GM13977 (cell line): Measurements from ENCODE around the gene ZMYM3.
"Not testable (repeated sequence)": the region's sequence is repeated elsewhere in the genome, so short reads cannot be mapped to it uniquely, and the experiment has no call there.

Experiments
- DNase-seq: peaks from one replicate; pipeline ENCODE4 v3.0.0; 2012; ENCODE audit warnings: low spot score
- CTCF ChIP-seq: IDR thresholded peaks from 2 replicates; pipeline ENCODE4 v1.5.1; 2012; ENCODE audit warnings: mild to moderate bottlenecking, control low read depth; ENCODE audit not compliant: insufficient read depth; ENCODE audit errors: extremely low read depth, missing control alignments
- in situ Hi-C: fragments of 300-500 bp; cut with MboI; formaldehyde crosslinking; loops from one replicate; pipeline ENCODE4 v1.12.0; 2022; ENCODE audit warnings: low sequenced_read_pairs, low pct_unique_long_range_greater_than_20kb, mixed read lengths, inconsistent platforms; ENCODE audit not compliant: unreplicated experiment

The ZMYM3 gene

GRCh38 chrX:71254092-71254963, at the start of gene ZMYM3:
TSS of gene ZMYM3 (minus strand) at chrX:71254140. CDS start at chrX:71253255, 885 bp downstream.
- in situ Hi-C loops, result no loop called here
- DNase-seq, result peak; percentile 88
- no peak for TF ChIP-seq CTCF

- no peak for TF ChIP-seq CTCF
- no peak for DNase-seq
- in situ Hi-C loops, result no loop called here
Measured at GRCh38 chrX:71302461-71303213, 48.7 kb upstream of the ZMYM3 start.

GRCh38 chrX:71301195-71301924, 47.4 kb upstream of the ZMYM3 start, which contains the start of gene ITGB1BP2:
TSS of gene ITGB1BP2 (plus strand) at chrX:71301750. CDS start at chrX:71301807, 57 bp downstream.
- in situ Hi-C loops, result no loop called here
- DNase-seq, result no peak
- no peak for TF ChIP-seq CTCF

- in situ Hi-C loops, DNase-seq: not testable (repeated sequence)
Measured at GRCh38 chrX:71300495-71300894, 46.6 kb upstream of the ZMYM3 start.

DNA sequence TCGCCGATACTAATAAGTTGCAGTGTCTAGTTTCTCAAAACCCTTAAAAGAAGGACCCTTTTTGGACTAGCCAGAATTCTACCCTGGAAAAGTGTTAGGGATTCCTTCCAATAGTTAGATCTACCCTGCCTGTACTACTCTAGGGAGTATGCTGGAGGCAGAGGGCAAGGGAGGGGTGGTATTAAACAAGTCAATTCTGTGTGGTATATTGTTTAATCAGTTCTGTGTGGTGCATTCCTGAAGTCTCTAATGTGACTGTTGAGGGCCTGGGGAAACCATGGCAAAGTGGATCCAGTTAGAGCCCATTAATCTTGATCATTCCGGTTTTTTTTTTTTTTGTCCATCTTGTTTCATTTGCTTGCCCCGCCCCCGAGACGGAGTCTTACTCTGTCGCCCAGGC, 46.1 kb upstream of the ZMYM3 start:
- DNase-seq, in situ Hi-C loops: not testable (repeated sequence)

GRCh38 chrX:71298119-71298518, 44.2 kb upstream of the ZMYM3 start:
- DNase-seq, result no peak
- in situ Hi-C loops, result no loop called here
- no peak for TF ChIP-seq CTCF

DNA sequence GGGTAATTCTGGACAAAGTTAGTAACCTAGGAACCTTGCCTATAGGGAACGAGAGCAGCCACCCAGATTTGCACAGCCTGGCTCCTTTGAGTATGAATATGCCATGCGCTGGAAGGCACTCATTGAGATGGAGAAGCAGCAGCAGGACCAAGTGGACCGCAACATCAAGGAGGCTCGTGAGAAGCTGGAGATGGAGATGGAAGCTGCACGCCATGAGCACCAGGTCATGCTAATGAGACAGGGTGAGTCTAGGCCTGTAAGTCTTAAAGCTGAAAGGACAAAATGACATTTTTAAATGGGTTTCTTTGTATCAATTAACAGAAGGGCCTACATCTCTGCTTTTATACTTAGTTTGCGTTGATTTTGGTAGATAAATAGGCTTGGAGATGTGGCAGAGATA, 42.9 kb upstream of the ZMYM3 start:
- in situ Hi-C loops, result no loop called here
- no peak for DNase-seq
- no peak for TF ChIP-seq CTCF
